SK-N-SH treated with all-trans-retinoic acid at 6 μM for 48 hours (cell line): ENCODE measurements around the gene KANK3.
"Not testable (repeated sequence)": the region's sequence is repeated elsewhere in the genome, so short reads cannot be mapped to it uniquely, and the experiment has no call there.

ENCODE experiments used
- ATAC-seq: fragments of 200-7000 bp; cut with Tn5 transposase; 3 replicates; pipeline ENCODE4 v1.9.1; 2020; ENCODE audit warnings: mild to moderate bottlenecking, moderate library complexity
- BACH2 ChIP-seq: fragments of 250-450 bp; sonication (Bioruptor Pico); IDR thresholded peaks from 2 replicates; pipeline ENCODE4 v1.9.0; 2021; ENCODE audit warnings: mild to moderate bottlenecking, borderline replicate concordance
- CSDC2 ChIP-seq: fragments of 250-450 bp; sonication (Bioruptor Pico); IDR thresholded peaks from 2 replicates; pipeline ENCODE4 v1.5.0; 2020; ENCODE audit warnings: mild to moderate bottlenecking, moderate library complexity
- ESRRG ChIP-seq: fragments of 250-450 bp; sonication (Bioruptor Pico); IDR thresholded peaks from 2 replicates; pipeline ENCODE4 v1.6.1; 2021; ENCODE audit warnings: mild to moderate bottlenecking
- GLIS3 ChIP-seq: fragments of 250-450 bp; sonication (Bioruptor Pico); IDR thresholded peaks from 2 replicates; pipeline ENCODE4 v1.5.0; 2020; ENCODE audit warnings: mild to moderate bottlenecking, moderate library complexity
- OSR1 ChIP-seq: fragments of 250-450 bp; sonication (Bioruptor Pico); IDR thresholded peaks from 2 replicates; pipeline ENCODE4 v1.8.0; 2022; ENCODE audit warnings: moderate library complexity, mild to moderate bottlenecking, inconsistent platforms
- RARB ChIP-seq: fragments of 250-450 bp; sonication (Bioruptor Pico); IDR thresholded peaks from 2 replicates; pipeline ENCODE4 v1.8.0; 2021; ENCODE audit warnings: mild to moderate bottlenecking, moderate library complexity
- SNAI2 ChIP-seq: fragments of 250-450 bp; sonication (Bioruptor Pico); IDR thresholded peaks from 2 replicates; pipeline ENCODE4 v1.5.0; 2020; ENCODE audit warnings: mild to moderate bottlenecking, moderate library complexity
- TOX ChIP-seq: fragments of 250-450 bp; sonication (Bioruptor Pico); IDR thresholded peaks from 2 replicates; pipeline ENCODE4 v1.8.0; 2021; ENCODE audit warnings: mild to moderate bottlenecking, moderate library complexity, borderline replicate concordance
- TSHZ2 ChIP-seq: fragments of 250-450 bp; sonication (Bioruptor Pico); IDR thresholded peaks from 2 replicates; pipeline ENCODE4 v1.5.0; 2020; ENCODE audit warnings: mild to moderate bottlenecking, moderate library complexity
- ZC3H10 ChIP-seq: fragments of 250-450 bp; sonication (Bioruptor Pico); IDR thresholded peaks from 2 replicates; pipeline ENCODE4 v1.5.1; 2021; ENCODE audit warnings: mild to moderate bottlenecking, moderate library complexity
- ZFP3 ChIP-seq: fragments of 250-450 bp; sonication (Bioruptor Pico); IDR thresholded peaks from 2 replicates; pipeline ENCODE4 v1.5.0; 2020; ENCODE audit warnings: mild to moderate bottlenecking, moderate library complexity
- ZFP30 ChIP-seq: fragments of 450-650 bp; formaldehyde crosslinking; IDR thresholded peaks from 2 replicates; pipeline ENCODE4 v1.5.0; 2022; ENCODE audit warnings: mild to moderate bottlenecking, moderate library complexity
- ZNF565 ChIP-seq: fragments of 450-650 bp; formaldehyde crosslinking; conservative IDR thresholded peaks from 2 replicates; pipeline ENCODE4 v1.5.0; 2020; ENCODE audit warnings: low read depth, mild to moderate bottlenecking, moderate library complexity
- ZNF8 ChIP-seq: fragments of 450-650 bp; formaldehyde crosslinking; IDR thresholded peaks from 2 replicates; pipeline ENCODE4 v1.5.0; 2020; ENCODE audit warnings: mild to moderate bottlenecking, moderate library complexity
- TF ChIP-seq, protein P1 (sequence below): fragments of 250-450 bp; sonication (Bioruptor Pico); IDR thresholded peaks from 2 replicates; pipeline ENCODE4 v1.8.0; 2021; ENCODE audit warnings: low read depth, mild to moderate bottlenecking, moderate library complexity, borderline replicate concordance
- TF ChIP-seq, protein P2 (sequence below): fragments of 250-450 bp; sonication (Bioruptor Pico); IDR thresholded peaks from 2 replicates; pipeline ENCODE4 v1.8.0; 2020; ENCODE audit warnings: mild to moderate bottlenecking, moderate library complexity, borderline replicate concordance

KANK3 gene

GRCh38 chr19:8319807-8320520 is 23.1 kb downstream of the KANK3 start:
- no peak for ATAC-seq
- TF ChIP-seq CSDC2 (CRISPR knock-in tag) (no peak), ZC3H10 (no peak)

DNA sequence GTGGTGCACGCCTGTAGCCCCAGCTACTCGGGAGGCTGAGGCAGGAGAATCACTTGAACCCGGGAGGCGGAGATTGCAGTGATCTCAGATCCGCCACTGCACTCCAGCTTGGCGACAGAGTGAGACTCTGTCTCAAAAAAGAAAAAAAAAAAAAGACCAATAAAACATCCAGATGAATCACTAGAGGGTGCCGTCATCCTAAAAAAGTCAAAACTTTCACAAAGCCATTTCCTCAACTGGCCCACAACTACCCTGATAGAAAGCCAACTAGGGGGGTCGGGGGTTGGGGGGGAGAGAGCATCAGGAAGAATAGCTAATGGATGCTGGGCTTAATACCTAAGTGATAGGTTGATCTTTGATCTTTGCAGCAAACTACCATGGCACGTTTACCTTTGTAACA is 24.2 kb downstream of the KANK3 start:
- ATAC-seq = not testable (repeated sequence)

GRCh38 chr19:8316351-8317125 is 26.5 kb downstream of the KANK3 start:
- no peak for TF ChIP-seq ZNF565 (CRISPR knock-in tag)
- TF ChIP-seq ZNF8 (CRISPR knock-in tag) = no peak
- no peak for TF ChIP-seq ESRRG (CRISPR knock-in tag)
- TF ChIP-seq, all 23 proteins: peak for 0
- ATAC-seq = no peak

DNA sequence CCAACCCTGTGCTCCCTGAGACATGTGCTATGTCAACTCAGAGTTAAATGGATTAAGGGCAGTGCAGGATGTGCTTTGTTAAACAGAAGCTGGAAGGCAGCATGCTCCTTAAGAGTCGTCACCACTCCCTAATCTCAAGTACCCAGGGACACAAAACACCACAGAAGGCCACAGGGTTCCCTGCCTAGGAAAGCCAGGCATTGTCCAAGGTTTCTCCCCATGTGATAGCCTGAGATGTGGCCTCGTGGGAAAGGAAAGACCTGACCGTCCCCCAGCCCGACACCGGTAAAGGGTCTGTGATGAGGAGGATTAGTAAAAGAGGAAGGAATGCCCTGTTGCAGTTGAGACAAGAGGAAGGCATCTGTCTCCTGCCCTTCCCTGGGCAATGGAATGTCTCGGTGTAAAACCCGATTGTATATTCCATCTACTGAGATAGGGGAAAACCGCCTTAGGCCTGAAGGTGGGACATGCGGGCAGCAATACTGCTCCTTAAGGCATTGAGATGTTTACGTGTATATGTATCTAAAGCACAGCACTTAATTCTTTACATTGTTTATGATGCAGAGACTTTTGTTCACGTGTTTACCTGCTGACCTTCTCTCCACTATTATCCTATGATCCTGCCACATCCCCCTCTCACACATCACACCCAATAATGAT is 28.0 kb downstream of the KANK3 start:
- not testable (repeated sequence) for ATAC-seq

DNA sequence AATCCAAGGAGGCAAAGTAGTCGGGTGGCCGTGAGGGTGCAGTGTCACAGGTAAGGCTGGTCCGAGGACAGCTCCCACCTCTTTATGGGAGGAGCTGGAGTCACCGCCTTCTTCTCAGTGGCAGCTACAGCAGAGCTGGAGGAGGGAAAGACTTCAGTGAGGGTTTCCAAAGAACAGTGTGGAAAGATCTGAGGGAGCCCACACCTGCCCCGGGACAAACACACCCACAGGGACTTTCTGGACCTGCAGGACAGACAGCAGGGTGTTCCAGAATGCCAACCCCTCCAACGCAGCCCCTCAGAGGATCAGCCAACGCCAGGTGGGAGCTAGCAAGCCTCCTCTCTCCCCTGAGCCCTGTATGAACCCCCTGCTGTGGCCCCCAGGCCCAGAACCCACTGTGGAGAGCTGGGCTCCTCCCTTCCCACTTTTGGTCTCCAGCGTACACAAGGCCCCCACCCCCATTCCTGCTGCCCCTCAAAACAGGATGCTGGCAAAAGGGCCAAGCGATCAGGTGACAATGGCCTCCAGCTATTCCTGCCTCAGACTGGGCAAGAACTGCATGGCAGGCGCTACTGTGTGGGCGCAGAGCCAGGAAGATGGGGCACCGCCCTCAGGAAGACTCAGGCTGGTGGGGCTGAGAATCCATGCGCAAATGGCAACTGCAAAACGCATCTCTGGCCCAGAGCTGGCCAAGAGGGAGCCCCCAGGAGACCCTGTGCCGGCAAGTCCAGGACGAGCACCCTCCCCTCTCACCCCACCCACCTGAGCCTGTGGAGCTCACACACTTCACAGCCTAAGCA is 31.4 kb downstream of the KANK3 start:
- TF ChIP-seq ZFP3 (no peak), OSR1 (CRISPR knock-in tag) (no peak), ZFP30 (no peak), SNAI2 (no peak), ZNF565 (CRISPR knock-in tag) (no peak), TSHZ2 (CRISPR knock-in tag) (no peak), GLIS3 (no peak), TOX (CRISPR knock-in tag) (no peak), BACH2 (CRISPR knock-in tag) (no peak), RARB (CRISPR knock-in tag) (no peak), ZC3H10 (no peak), ESRRG (CRISPR knock-in tag) (no peak)
- TF ChIP-seq, protein P1, sequence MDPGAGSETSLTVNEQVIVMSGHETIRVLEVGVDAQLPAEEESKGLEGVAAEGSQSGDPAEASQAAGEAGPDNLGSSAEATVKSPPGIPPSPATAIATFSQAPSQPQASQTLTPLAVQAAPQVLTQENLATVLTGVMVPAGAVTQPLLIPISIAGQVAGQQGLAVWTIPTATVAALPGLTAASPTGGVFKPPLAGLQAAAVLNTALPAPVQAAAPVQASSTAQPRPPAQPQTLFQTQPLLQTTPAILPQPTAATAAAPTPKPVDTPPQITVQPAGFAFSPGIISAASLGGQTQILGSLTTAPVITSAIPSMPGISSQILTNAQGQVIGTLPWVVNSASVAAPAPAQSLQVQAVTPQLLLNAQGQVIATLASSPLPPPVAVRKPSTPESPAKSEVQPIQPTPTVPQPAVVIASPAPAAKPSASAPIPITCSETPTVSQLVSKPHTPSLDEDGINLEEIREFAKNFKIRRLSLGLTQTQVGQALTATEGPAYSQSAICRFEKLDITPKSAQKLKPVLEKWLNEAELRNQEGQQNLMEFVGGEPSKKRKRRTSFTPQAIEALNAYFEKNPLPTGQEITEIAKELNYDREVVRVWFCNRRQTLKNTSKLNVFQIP (CRISPR knock-in tag) = no peak
- TF ChIP-seq, protein P2, sequence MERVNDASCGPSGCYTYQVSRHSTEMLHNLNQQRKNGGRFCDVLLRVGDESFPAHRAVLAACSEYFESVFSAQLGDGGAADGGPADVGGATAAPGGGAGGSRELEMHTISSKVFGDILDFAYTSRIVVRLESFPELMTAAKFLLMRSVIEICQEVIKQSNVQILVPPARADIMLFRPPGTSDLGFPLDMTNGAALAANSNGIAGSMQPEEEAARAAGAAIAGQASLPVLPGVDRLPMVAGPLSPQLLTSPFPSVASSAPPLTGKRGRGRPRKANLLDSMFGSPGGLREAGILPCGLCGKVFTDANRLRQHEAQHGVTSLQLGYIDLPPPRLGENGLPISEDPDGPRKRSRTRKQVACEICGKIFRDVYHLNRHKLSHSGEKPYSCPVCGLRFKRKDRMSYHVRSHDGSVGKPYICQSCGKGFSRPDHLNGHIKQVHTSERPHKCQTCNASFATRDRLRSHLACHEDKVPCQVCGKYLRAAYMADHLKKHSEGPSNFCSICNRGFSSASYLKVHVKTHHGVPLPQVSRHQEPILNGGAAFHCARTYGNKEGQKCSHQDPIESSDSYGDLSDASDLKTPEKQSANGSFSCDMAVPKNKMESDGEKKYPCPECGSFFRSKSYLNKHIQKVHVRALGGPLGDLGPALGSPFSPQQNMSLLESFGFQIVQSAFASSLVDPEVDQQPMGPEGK (CRISPR knock-in tag) = no peak
- ATAC-seq = no peak
